Activated T-helper 17 cell treated with anti-CD3 and anti-CD28 coated beads, Interleukin-2, amount 50 U/mL, for 72 hours (primary cell): Measurements from ENCODE around the gene GPC2. TPM values are rescaled to one million over a fixed set of nuclear protein-coding genes. Genes with fewer than 3 reads are reported as not detected.

Experiments used
- ATAC-seq: fragments of 150-1000 bp; cut with Tn5 transposase; replicated peaks from 2 replicates; pipeline ENCODE4 v1.10.0; 2021; ENCODE audit warnings: mild to moderate bottlenecking, moderate library complexity
- H3K27ac Mint-ChIP-seq: one replicate; pipeline ENCODE4 v1.8.0; 2022; ENCODE audit warnings: mixed read lengths
- H3K27me3 Mint-ChIP-seq: one replicate; pipeline ENCODE4 v1.8.0; 2022; ENCODE audit warnings: mixed read lengths
- H3K36me3 Mint-ChIP-seq: one replicate; pipeline ENCODE4 v1.8.0; 2022; ENCODE audit warnings: low read depth, mild to moderate bottlenecking, mixed read lengths
- H3K4me1 Mint-ChIP-seq: one replicate; pipeline ENCODE4 v1.8.0; 2022; ENCODE audit warnings: mixed read lengths
- H3K4me3 Mint-ChIP-seq: one replicate; pipeline ENCODE4 v1.8.0; 2022; ENCODE audit warnings: mild to moderate bottlenecking, mixed read lengths
- H3K9me3 Mint-ChIP-seq: one replicate; pipeline ENCODE4 v1.8.0; 2022; ENCODE audit warnings: mixed read lengths
- total RNA-seq, 2 donors: library from RNA; stranded (reverse); gene quantifications; one replicate each; pipeline ENCODE4 v1.2.3, GENCODE V29; 2022

Gene GPC2
- total RNA-seq, 2 donors from 2014 or later = 2.8 to 4.9 TPM

GRCh38 chr7:100166970-100167911, 9.9 kb downstream of the GPC2 start:
- Mint-ChIP-seq H3K27ac (peak overlapping the region; percentile 82), H3K4me3 (peak overlapping the region; percentile 92), H3K4me1 (peaks cover 51% of the 10 kb centered on the region), H3K27me3 (peaks cover 5% of the 10 kb centered on the region), H3K36me3 (no peaks in the 10 kb centered on the region), H3K9me3 (no peaks in the 10 kb centered on the region)
- no peak for ATAC-seq

- peaks cover 46% of the 10 kb centered on the region for H3K4me1 Mint-ChIP-seq
- H3K36me3 Mint-ChIP-seq = no peaks in the 10 kb centered on the region
- H3K27ac Mint-ChIP-seq = peak overlapping the region; percentile 82
- H3K9me3 Mint-ChIP-seq = no peaks in the 10 kb centered on the region
- ATAC-seq = peak; percentile 62
- H3K27me3 Mint-ChIP-seq = peaks cover 5% of the 10 kb centered on the region
- peak overlapping the region; percentile 92 for H3K4me3 Mint-ChIP-seq
Observed at GRCh38 chr7:100166317-100166940, 10.8 kb downstream of the GPC2 start.

- H3K36me3 Mint-ChIP-seq = no peaks in the 10 kb centered on the region
- no peaks in the 10 kb centered on the region for H3K27me3 Mint-ChIP-seq
- no peak for ATAC-seq
- peak overlapping the region; percentile 63 for H3K27ac Mint-ChIP-seq
- H3K4me3 Mint-ChIP-seq = peak overlapping the region; percentile 63
- peaks cover 39% of the 10 kb centered on the region for H3K4me1 Mint-ChIP-seq
- H3K9me3 Mint-ChIP-seq = no peaks in the 10 kb centered on the region
Observed at GRCh38 chr7:100163871-100164270, 13.3 kb downstream of the GPC2 start.

- peaks cover 31% of the 10 kb centered on the region for H3K4me1 Mint-ChIP-seq
- no peaks in the 10 kb centered on the region for H3K9me3 Mint-ChIP-seq
- H3K4me3 Mint-ChIP-seq = peak overlapping the region; percentile 63
- H3K36me3 Mint-ChIP-seq = no peaks in the 10 kb centered on the region
- no peaks in the 10 kb centered on the region for H3K27me3 Mint-ChIP-seq
- H3K27ac Mint-ChIP-seq = peak overlapping the region; percentile 63
- peak; percentile 27 for ATAC-seq
Observed at GRCh38 chr7:100163006-100163531, 14.1 kb downstream of the GPC2 start.

- no peak overlapping the region for H3K27ac Mint-ChIP-seq
- peak overlapping the region; percentile 82 for H3K4me3 Mint-ChIP-seq
- no peak for ATAC-seq
- H3K4me1 Mint-ChIP-seq = peaks cover 16% of the 10 kb centered on the region
- peaks cover 26% of the 10 kb centered on the region for H3K36me3 Mint-ChIP-seq
- H3K27me3 Mint-ChIP-seq = no peaks in the 10 kb centered on the region
- H3K9me3 Mint-ChIP-seq = no peaks in the 10 kb centered on the region
Observed at GRCh38 chr7:100160067-100160466, 17.1 kb downstream of the GPC2 start.

GRCh38 chr7:100159099-100159623, 18.0 kb downstream of the GPC2 start:
- Mint-ChIP-seq H3K36me3 (peaks cover 34% of the 10 kb centered on the region), H3K27me3 (no peaks in the 10 kb centered on the region), H3K27ac (peak overlapping the region; percentile 73), H3K4me3 (peak overlapping the region; percentile 82), H3K4me1 (peaks cover 16% of the 10 kb centered on the region), H3K9me3 (no peaks in the 10 kb centered on the region)
- no peak for ATAC-seq

GRCh38 chr7:100158229-100159098, 18.7 kb downstream of the GPC2 start, which contains the start of gene TRAPPC14:
Gene TRAPPC14, minus strand, starts transcription at chr7:100158723. Its CDS starts 224 bp downstream, at chr7:100158499.
- ATAC-seq = peak; percentile 93
- Mint-ChIP-seq H3K4me1 (peaks cover 14% of the 10 kb centered on the region), H3K27me3 (no peaks in the 10 kb centered on the region), H3K9me3 (no peaks in the 10 kb centered on the region), H3K27ac (peak within 1 kb of the TSS; percentile 86), H3K36me3 (peaks cover 40% of the 10 kb centered on the region), H3K4me3 (peak within 1 kb of the TSS; percentile 82)

- no peak for ATAC-seq
- peak overlapping the region; percentile 86 for H3K27ac Mint-ChIP-seq
- H3K4me1 Mint-ChIP-seq = peaks cover 10% of the 10 kb centered on the region
- H3K27me3 Mint-ChIP-seq = no peaks in the 10 kb centered on the region
- H3K4me3 Mint-ChIP-seq = peak overlapping the region; percentile 82
- H3K9me3 Mint-ChIP-seq = no peaks in the 10 kb centered on the region
- H3K36me3 Mint-ChIP-seq = peaks cover 49% of the 10 kb centered on the region
Observed at GRCh38 chr7:100157334-100158228, 19.6 kb downstream of the GPC2 start.

GRCh38 chr7:100157069-100157333, 20.2 kb downstream of the GPC2 start:
- peaks cover 14% of the 10 kb centered on the region for H3K4me1 Mint-ChIP-seq
- H3K4me3 Mint-ChIP-seq = peak overlapping the region; percentile 82
- H3K36me3 Mint-ChIP-seq = peaks cover 55% of the 10 kb centered on the region
- H3K9me3 Mint-ChIP-seq = no peaks in the 10 kb centered on the region
- H3K27ac Mint-ChIP-seq = peak overlapping the region; percentile 86
- ATAC-seq = no peak
- no peaks in the 10 kb centered on the region for H3K27me3 Mint-ChIP-seq

GRCh38 chr7:100156331-100157068, 20.7 kb downstream of the GPC2 start:
- Mint-ChIP-seq H3K4me1 (peaks cover 14% of the 10 kb centered on the region), H3K9me3 (no peaks in the 10 kb centered on the region), H3K36me3 (peaks cover 60% of the 10 kb centered on the region), H3K4me3 (peak overlapping the region; percentile 82), H3K27me3 (no peaks in the 10 kb centered on the region), H3K27ac (peak overlapping the region; percentile 86)
- ATAC-seq = no peak

GRCh38 chr7:100155553-100156317, 21.4 kb downstream of the GPC2 start:
- Mint-ChIP-seq H3K27me3 (no peaks in the 10 kb centered on the region), H3K36me3 (peaks cover 66% of the 10 kb centered on the region), H3K27ac (peak overlapping the region; percentile 86), H3K9me3 (no peaks in the 10 kb centered on the region), H3K4me1 (peaks cover 14% of the 10 kb centered on the region), H3K4me3 (no peak overlapping the region)
- ATAC-seq = no peak
